Left ventricle myocardium superior (tissue), 1 donor: Measurements from ENCODE around the gene C16orf78. TPM values are rescaled to one million over a fixed set of nuclear protein-coding genes. Genes with fewer than 3 reads are reported as not detected.

Experiments
- ATAC-seq: fragments of 200-7000 bp; cut with Tn5 transposase; one replicate; pipeline ENCODE4 v1.9.1; 2020; ENCODE audit warnings: mild to moderate bottlenecking, moderate library complexity
- DNase-seq: peaks from one replicate; pipeline ENCODE4 v3.0.0-alpha.2; 2020
- intact Hi-C: fragments of 100-400 bp; cut with micrococcal nuclease; formaldehyde crosslinking; loops from one replicate; pipeline ENCODE4 v1.11.0; 2022
- long read RNA-seq: library from polyadenylated mRNA; unstranded; transcript quantifications from one replicate; pipeline ENCODE4 v2.0.0, GENCODE V29; 2021
- total RNA-seq: library from RNA; stranded (reverse); fragmentation: NEBNext Ultra II Directional; extraction: Animal tissue kit (Norgen Biotek cat#: 25700); gene quantifications from one replicate; pipeline ENCODE4 v1.2.1, GENCODE V29; 2021
- donor health status: DM: no; HTN: yes; CAD: no; lungs with severe emphysema.

C16orf78 gene, protein sequence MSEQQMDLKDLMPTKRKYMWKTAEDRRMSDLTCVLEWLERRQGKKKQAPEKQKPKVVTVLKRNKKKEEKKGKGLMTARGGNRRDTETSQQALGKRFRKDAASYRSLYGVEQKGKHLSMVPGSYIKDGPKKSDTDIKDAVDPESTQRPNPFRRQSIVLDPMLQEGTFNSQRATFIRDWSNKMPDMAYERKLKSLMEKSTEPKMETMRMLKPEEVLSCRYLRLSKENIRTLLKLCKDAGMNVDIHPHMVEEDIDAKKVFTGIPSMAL
- not detected for total RNA-seq
- long read RNA-seq: 0 reads

GRCh38 chr16:49373504-49373903 lies at the start of gene C16orf78:
C16orf78 (plus strand) TSS chr16:49373804; CDS start chr16:49373940, 136 bp downstream.
- no peak for DNase-seq
- no peak for ATAC-seq
- intact Hi-C loops: no loop called here

GRCh38 chr16:49324703-49325102 lies 48.9 kb upstream of the C16orf78 start:
- no peak for ATAC-seq
- no peak for DNase-seq
- intact Hi-C loops: no loop called here

GRCh38 chr16:49327466-49327865 lies 46.1 kb upstream of the C16orf78 start:
- no peak for ATAC-seq
- intact Hi-C loops: no loop called here
- no peak for DNase-seq

GRCh38 chr16:49328325-49328724 lies 45.3 kb upstream of the C16orf78 start:
- intact Hi-C loops: no loop called here
- no peak for ATAC-seq
- DNase-seq: no peak

DNA sequence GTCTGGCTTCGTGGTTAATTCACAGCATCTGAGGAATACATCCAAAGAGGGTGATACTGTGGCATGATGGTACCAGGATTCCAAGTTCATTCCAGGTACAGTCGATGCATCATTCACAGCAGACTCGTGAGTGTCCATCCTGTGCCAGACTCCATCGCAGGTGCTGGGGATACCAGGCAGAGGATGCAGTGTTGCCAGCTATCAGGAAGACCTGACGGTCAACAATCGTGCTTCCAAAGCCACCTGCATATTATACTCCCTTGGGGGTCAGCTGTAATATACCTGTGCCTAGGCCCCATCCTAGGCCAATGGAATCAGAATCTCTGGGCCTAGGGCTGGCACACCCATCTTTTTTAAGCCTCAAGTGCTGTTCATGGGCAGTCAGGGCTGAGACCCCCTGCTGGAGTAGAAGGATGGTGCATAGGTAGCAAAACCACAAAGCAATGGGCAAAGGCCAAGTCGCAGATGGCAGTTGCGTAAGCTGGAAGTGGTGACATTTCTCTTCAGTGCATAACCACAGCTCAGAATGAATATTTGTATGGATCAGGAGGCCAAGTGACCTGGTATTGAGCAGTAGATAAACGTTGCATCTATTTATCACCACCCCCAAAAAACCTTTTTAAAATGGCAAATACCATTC lies 42.9 kb upstream of the C16orf78 start:
- intact Hi-C loops: no loop called here
- ATAC-seq (no peak), DNase-seq (no peak)

GRCh38 chr16:49332589-49333258 lies 40.9 kb upstream of the C16orf78 start:
- no peak for ATAC-seq
- intact Hi-C loops: no loop called here
- no peak for DNase-seq

DNA sequence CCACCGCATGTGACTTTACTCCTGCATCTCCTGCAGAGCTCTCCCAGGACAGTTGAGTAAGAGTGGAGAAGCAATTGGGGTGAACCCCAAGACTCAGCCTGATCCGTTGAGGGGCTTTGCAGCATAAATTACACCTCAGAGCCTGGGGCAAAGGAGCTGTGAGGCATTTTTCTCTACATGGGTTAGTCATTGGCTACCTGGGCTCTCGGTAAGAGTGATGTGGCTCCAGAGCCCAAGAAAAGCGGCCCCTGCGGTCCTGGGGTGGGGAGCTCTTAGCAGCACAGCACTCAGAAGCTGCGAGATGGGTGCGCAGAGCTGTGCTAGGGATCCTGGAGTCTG lies 40.4 kb upstream of the C16orf78 start:
- DNase-seq (no peak), ATAC-seq (no peak)
- intact Hi-C loops: no loop called here

DNA sequence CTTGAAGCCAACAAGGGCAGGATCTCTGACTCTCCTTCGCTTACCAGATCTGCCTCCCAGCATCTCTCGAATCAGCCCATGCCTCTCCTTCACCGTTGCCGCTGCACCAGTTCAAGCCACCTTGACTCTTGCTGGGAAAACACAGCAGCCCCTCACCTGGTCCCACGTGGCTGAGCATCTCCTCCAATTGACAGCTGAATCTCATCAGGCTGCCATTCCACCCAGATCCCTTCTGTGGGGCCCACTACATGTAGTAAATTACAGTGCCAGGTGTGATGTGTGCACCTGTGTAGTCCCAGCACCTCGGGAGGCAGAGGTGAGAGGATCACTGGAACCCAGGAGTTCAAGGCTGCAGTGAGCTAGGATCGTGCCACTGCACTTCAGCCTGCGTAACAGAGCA lies 37.8 kb upstream of the C16orf78 start:
- DNase-seq (no peak), ATAC-seq (no peak)
- intact Hi-C loops: no loop called here

DNA sequence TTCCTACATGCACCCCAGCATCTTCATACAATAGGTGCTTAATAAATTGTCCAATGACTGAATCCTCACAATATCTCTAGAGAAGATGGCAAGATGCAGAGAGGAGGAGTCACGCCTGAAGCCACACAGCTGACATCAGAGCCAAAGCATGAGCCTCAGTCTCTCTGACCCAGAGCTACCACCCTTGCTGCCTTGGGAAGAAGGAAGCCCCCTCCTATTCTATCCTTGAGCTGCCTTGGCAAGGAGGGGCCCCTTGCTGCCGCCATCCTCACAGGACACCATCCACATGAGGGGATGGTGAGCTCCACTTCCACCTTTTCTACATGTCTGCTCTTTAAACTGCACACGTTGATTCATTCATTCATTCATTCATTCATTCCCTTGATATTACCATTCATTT lies 37.0 kb upstream of the C16orf78 start:
- intact Hi-C loops: no loop called here
- DNase-seq (no peak), ATAC-seq (no peak)

GRCh38 chr16:49337814-49338350 lies 35.7 kb upstream of the C16orf78 start:
- intact Hi-C loops: no loop called here
- no peak for ATAC-seq
- no peak for DNase-seq

- DNase-seq: no peak
- no peak for ATAC-seq
- intact Hi-C loops: no loop called here
Observed at GRCh38 chr16:49338611-49339265, 34.9 kb upstream of the C16orf78 start.

GRCh38 chr16:49340466-49340865 lies 33.1 kb upstream of the C16orf78 start:
- intact Hi-C loops: loop anchor here (10.0 kb wide), 1 partner anchor 46 kb away; no protein-coding TSS in a partner anchor
- ATAC-seq (no peak), DNase-seq (no peak)

DNA sequence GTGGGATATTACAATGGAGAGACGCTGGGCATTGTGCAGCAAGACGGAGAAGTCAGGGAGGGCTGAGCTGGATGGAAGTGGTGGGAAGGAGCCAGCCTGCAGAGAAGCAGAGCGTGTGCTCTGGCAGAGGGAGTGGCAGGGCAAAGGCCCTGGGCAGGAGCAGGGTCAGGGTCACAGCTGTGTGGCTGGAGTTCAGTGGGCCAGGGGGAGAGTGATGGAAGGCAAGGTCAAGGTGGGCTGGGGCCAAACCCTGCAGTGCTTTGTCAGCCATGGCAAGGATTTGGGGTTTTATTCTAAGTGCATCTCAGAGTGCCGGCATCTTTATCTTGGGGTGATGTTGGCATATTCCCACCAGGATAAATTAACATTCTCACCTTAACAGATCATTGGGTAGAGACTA lies 31.9 kb upstream of the C16orf78 start:
- no peak for ATAC-seq
- no peak for DNase-seq
- intact Hi-C loops: loop anchor here (10.0 kb wide), 1 partner anchor 47 kb away; no protein-coding TSS in a partner anchor

DNA sequence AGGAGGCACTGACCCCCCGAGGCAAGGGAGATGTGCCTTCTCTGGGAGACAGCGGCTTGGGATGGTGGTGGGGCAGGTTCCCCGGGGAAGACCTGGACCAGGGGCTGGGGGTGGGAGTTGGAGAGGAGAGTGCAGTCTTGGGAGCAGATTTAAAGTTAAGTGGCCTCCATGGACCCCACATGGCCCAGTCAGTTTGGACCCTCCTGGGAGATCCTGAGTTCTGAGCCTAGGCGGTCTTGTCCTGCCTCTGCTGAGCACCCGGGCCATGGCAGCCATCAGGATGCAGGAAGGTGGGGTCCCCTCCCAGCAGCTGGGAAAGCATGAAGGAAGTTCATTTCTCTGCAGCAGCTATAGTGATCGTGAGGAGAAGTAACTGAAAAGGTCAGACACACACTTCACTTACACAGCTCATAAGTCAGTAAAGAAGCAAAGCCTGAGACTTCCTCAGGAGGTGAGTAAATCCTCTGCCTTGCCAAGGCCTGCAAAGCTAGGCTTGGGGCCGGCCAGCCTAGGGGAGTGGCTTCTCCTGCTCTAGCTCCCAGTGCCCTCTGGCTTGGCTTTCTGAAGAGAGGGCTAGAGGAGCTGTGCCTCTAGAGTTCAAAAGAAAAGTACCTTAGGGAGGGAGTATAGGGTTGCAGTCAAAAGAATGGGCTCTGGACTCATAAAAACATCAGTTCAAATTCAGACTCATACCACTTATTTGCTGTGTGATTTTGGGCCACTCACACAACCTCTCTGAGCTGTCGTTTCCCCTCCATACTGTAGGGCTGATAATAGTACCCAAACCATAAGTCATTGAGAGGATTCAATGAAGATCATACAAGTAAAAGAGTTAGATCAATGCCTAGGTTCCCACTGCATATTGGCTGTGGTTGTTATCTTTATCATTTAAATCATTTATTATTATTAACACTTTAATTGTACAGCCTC lies 31.0 kb upstream of the C16orf78 start:
- DNase-seq (no peak), ATAC-seq (no peak)
- intact Hi-C loops: loop anchor here (10.0 kb wide), 1 partner anchor 48 kb away; no protein-coding TSS in a partner anchor

DNA sequence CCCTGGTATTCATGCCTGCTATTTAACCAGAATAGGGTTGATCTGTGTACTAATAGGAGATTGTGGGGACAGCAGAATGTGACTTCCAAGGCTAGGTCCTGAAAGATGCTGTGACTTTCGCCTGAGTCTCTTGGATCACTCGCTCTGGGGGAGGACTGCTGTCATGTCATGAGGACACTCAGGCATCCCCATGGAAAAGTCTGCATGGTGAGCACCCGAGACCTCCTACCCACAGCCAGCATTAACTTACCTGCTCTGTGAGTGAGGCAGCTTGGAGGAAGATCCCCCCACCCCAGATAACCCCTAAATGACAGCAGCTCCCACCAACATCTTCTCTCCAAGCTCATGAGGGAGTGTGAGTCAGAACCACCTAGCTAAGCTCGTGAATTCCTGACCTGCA lies 30.3 kb upstream of the C16orf78 start:
- DNase-seq (no peak), ATAC-seq (no peak)
- intact Hi-C loops: loop anchor here (10.0 kb wide), 1 partner anchor 48 kb away; no protein-coding TSS in a partner anchor

DNA sequence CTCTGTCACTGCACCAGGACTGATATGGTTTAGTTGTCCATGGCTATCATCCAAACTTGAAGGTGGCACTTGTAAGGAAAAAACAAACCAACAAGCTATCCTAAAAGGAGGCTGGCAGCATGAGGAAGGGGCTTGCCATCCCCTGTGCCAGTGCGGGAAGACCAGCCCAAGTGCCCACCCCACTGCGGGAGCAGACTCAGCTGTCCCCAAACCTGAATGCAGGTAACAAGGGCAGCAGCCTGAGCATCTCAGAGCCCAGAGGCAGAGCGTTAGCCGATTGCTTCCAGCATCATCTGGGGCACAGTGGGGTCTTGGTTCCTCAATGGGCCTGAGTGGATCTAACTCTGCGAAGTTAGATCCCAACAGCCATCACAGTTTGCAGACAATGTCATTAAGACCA lies 29.2 kb upstream of the C16orf78 start:
- intact Hi-C loops: loop anchor here (10.0 kb wide), 1 partner anchor 50 kb away; no protein-coding TSS in a partner anchor
- DNase-seq: no peak
- ATAC-seq: no peak

DNA sequence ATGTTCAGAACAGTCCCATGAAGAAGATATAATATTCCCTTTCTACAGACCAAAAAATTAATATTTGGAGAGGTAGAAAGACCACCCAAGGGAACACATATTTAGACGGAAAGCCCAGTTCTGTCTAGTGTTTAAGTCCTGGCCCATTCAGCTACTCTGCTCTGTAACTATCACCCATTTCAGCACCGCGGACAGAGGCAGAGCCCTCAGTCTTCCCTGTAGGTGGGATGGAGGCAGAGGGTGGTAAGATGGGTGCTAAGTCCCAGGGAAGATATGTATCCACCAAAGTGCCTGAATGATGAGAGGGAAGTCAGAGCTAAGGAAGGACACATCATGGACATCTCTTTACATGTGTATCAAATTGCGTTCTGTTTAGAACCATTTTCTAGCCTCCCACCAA lies 27.8 kb upstream of the C16orf78 start:
- intact Hi-C loops: loop anchor here (10.0 kb wide), 1 partner anchor 51 kb away; no protein-coding TSS in a partner anchor
- no peak for DNase-seq

GRCh38 chr16:49346459-49346858 lies 27.1 kb upstream of the C16orf78 start:
- intact Hi-C loops: loop anchor here (10.0 kb wide), 1 partner anchor 52 kb away; no protein-coding TSS in a partner anchor
- no peak for ATAC-seq
- no peak for DNase-seq

More for the DNA sequence above, 27.8 kb upstream of the C16orf78 start:
- no peak for ATAC-seq
